H9 (cell line): ENCODE results near the gene C9. TPM values are rescaled to one million over a fixed set of nuclear protein-coding genes. Genes with fewer than 3 reads are reported as not detected.

Experiments used
- DNase-seq: peaks from one replicate; pipeline ENCODE4 v3.0.0-alpha.2; 2017
- H2AFZ ChIP-seq: one replicate; pipeline ENCODE4 v1.6.1; 2013; ENCODE audit warnings: mild to moderate bottlenecking, low read length, control low read depth, moderate library complexity
- H2AK5ac ChIP-seq: 2 replicates; pipeline ENCODE4 v1.6.1; 2013; ENCODE audit warnings: low read length, control low read depth, mixed read lengths; ENCODE audit not compliant: insufficient read length
- H2BK120ac ChIP-seq: one replicate; pipeline ENCODE4 v1.6.1; 2013; ENCODE audit warnings: low read depth, mild to moderate bottlenecking, low read length, control low read depth, inconsistent platforms; ENCODE audit not compliant: poor library complexity, severe bottlenecking
- H2BK12ac ChIP-seq: 2 replicates; pipeline ENCODE4 v1.6.1; 2013; ENCODE audit warnings: low read length, control low read depth, mixed read lengths, low read depth; ENCODE audit not compliant: insufficient read length
- H2BK15ac ChIP-seq: 2 replicates; pipeline ENCODE4 v1.6.1; 2013; ENCODE audit warnings: low read depth, low read length, control low read depth
- H2BK20ac ChIP-seq: one replicate; pipeline ENCODE4 v1.6.1; 2013; ENCODE audit warnings: low read depth, mild to moderate bottlenecking, low read length, control low read depth, inconsistent platforms; ENCODE audit not compliant: poor library complexity, severe bottlenecking
- H2BK5ac ChIP-seq: 2 replicates; pipeline ENCODE4 v1.6.1; 2013; ENCODE audit warnings: low read length, control low read depth, mixed read lengths; ENCODE audit not compliant: insufficient read length
- H3K14ac ChIP-seq: 2 replicates; pipeline ENCODE4 v1.6.1; 2013; ENCODE audit warnings: low read length, control low read depth; ENCODE audit not compliant: insufficient read depth
- H3K18ac ChIP-seq: 2 replicates; pipeline ENCODE4 v1.6.1; 2013; ENCODE audit warnings: low read depth, mild to moderate bottlenecking, mixed read lengths, low read length, control low read depth; ENCODE audit not compliant: insufficient read length
- H3K23ac ChIP-seq: 2 replicates; pipeline ENCODE4 v1.6.1; 2013; ENCODE audit warnings: low read length, control low read depth, mixed read lengths, low read depth; ENCODE audit not compliant: insufficient read length
- H3K23me2 ChIP-seq: 2 replicates; pipeline ENCODE4 v1.6.1; 2013; ENCODE audit warnings: low read depth, mild to moderate bottlenecking, mixed read lengths, low read length, control low read depth; ENCODE audit not compliant: insufficient read length, poor library complexity, severe bottlenecking
- H3K27ac ChIP-seq: 2 replicates; pipeline ENCODE4 v1.5.1; 2013; ENCODE audit warnings: low read length, control low read depth, mixed read lengths, low read depth; ENCODE audit not compliant: insufficient read length
- H3K27me3 ChIP-seq: 2 replicates; pipeline ENCODE4 v1.6.1; 2013; ENCODE audit warnings: low read length, control low read depth, inconsistent platforms; ENCODE audit not compliant: insufficient read depth
- H3K4ac ChIP-seq: 2 replicates; pipeline ENCODE4 v1.6.1; 2013; ENCODE audit warnings: low read depth, mild to moderate bottlenecking, control low read depth, inconsistent platforms, low read length, moderate library complexity
- H3K4me1 ChIP-seq: 2 replicates; pipeline ENCODE4 v1.6.1; 2013; ENCODE audit warnings: low read length, control low read depth, inconsistent platforms; ENCODE audit not compliant: insufficient read depth
- H3K4me2 ChIP-seq: 2 replicates; pipeline ENCODE4 v1.6.1; 2013; ENCODE audit warnings: low read length, control low read depth, mixed read lengths; ENCODE audit not compliant: insufficient read length, insufficient read depth
- H3K56ac ChIP-seq: 2 replicates; pipeline ENCODE4 v1.6.1; 2013; ENCODE audit warnings: low read depth, mild to moderate bottlenecking, mixed read lengths, low read length, control low read depth; ENCODE audit not compliant: insufficient read length
- H3K79me1 ChIP-seq: 2 replicates; pipeline ENCODE4 v1.6.1; 2013; ENCODE audit warnings: low read depth, mild to moderate bottlenecking, moderate library complexity, low read length, control low read depth, inconsistent platforms; ENCODE audit not compliant: insufficient read depth, poor library complexity, severe bottlenecking
- H3K79me2 ChIP-seq: 2 replicates; pipeline ENCODE4 v1.6.1; 2013; ENCODE audit warnings: low read length, control low read depth, inconsistent platforms; ENCODE audit not compliant: insufficient read depth
- H3K9ac ChIP-seq: 2 replicates; pipeline ENCODE4 v1.6.1; 2013; ENCODE audit warnings: low read length, control low read depth, mixed read lengths; ENCODE audit not compliant: insufficient read length; ENCODE audit errors: extremely low read depth
- H3K9me3 ChIP-seq: one replicate; pipeline ENCODE4 v1.6.1; 2013; ENCODE audit warnings: low read depth, low read length, inconsistent platforms; ENCODE audit not compliant: control insufficient read depth
- H3T11ph ChIP-seq: one replicate; pipeline ENCODE4 v1.6.1; 2013; ENCODE audit warnings: mild to moderate bottlenecking, low read length, control low read depth, inconsistent platforms
- H4K20me1 ChIP-seq: one replicate; pipeline ENCODE4 v1.6.1; 2013; ENCODE audit not compliant: control insufficient read depth, insufficient read length, insufficient read depth
- H4K5ac ChIP-seq: 2 replicates; pipeline ENCODE4 v1.6.1; 2013; ENCODE audit warnings: low read depth, mild to moderate bottlenecking, mixed read lengths, low read length, control low read depth; ENCODE audit not compliant: insufficient read length
- H4K8ac ChIP-seq: replicated peaks from 2 replicates; pipeline ENCODE4 v1.6.1; 2013; ENCODE audit warnings: low read length, control low read depth, mixed read lengths, low read depth; ENCODE audit not compliant: insufficient read length
- H4K91ac ChIP-seq: 2 replicates; pipeline ENCODE4 v1.6.1; 2013; ENCODE audit warnings: low read depth, mild to moderate bottlenecking, moderate library complexity, mixed read lengths, low read length, control low read depth; ENCODE audit not compliant: insufficient read length
- H3K27ac Mint-ChIP-seq, 3 experiments: 2 replicates in 2 of 3; 3 replicates in 1 of 3; pipeline ENCODE4 v1.8.0; 2020 to 2021; ENCODE audit warnings: mixed read lengths in 3 of 3, mild to moderate bottlenecking in 1 of 3, moderate library complexity in 1 of 3
- H3K27me3 Mint-ChIP-seq: 2 replicates; pipeline ENCODE4 v1.8.0; 2021; ENCODE audit warnings: low read depth, mild to moderate bottlenecking, moderate library complexity, mixed read lengths
- H3K36me3 Mint-ChIP-seq, 3 experiments: 2 replicates in 2 of 3; 3 replicates in 1 of 3; pipeline ENCODE4 v1.8.0; 2020 to 2021; ENCODE audit warnings: low read depth in 3 of 3, mixed read lengths in 3 of 3; ENCODE audit not compliant: insufficient read depth in 1 of 3
- H3K4me1 Mint-ChIP-seq, 2 experiments: 2 replicates each; pipeline ENCODE4 v1.8.0; 2020; ENCODE audit warnings: mixed read lengths in 2 of 2
- H3K4me3 Mint-ChIP-seq, 2 experiments: 2 replicates in 1 of 2; 3 replicates in 1 of 2; pipeline ENCODE4 v1.8.0; 2020 to 2021; ENCODE audit warnings: mild to moderate bottlenecking in 2 of 2, mixed read lengths in 2 of 2, moderate library complexity in 1 of 2
- H3K9me3 Mint-ChIP-seq, 2 experiments: 2 replicates in 1 of 2; 3 replicates in 1 of 2; pipeline ENCODE4 v1.8.0; 2020; ENCODE audit warnings: mild to moderate bottlenecking in 2 of 2, mixed read lengths in 2 of 2, moderate library complexity in 1 of 2
- CTCF ChIP-seq: fragments of 200-600 bp; sonication (generic); conservative IDR thresholded peaks from 3 replicates; pipeline ENCODE4 v1.8.0; 2021; ENCODE audit warnings: antibody characterized with exemption, mild to moderate bottlenecking
- WGBS: extraction: QIAGEN DNeasy Blood & Tissue Kit; methylation state at CpG from one replicate; pipeline ENCODE4 v1.1.7; 2013; ENCODE audit warnings: missing lambda C conversion rate, low lambda C conversion rate, mixed read lengths; ENCODE audit not compliant: insufficient read length; ENCODE audit errors: extremely low coverage; 5-methylcytosine and 5-hydroxymethylcytosine counted together
- total RNA-seq: library from RNA; stranded (reverse); gene quantifications from 2 replicates; pipeline ENCODE4 v1.2.1, GENCODE V29; 2021

The C9 gene
- total RNA-seq, 1 experiment from 2014 or later: not detected

DNA sequence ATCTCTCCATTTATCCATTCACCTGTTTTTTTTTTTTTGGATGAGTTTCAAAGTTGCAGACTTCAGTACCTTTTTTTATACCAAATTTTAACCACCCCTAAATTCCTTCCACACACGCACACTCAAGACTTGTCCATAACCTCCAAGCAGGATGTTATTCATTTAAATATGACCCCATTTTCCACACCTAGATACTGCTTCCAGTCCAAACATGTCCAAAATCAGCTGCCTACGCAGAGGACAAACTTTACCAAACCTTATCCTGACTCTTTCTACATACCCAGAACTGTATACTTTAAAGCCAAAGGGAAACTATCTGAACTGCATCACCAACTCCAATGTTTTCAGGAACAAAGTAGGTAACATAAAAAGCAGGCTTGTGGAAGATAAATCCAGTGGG, 108.9 kb downstream of the C9 start:
- H3K4me2 ChIP-seq: no peak overlapping the region
- no peak for TF ChIP-seq CTCF
- H4K91ac ChIP-seq: no peak overlapping the region
- no peak overlapping the region for H3K23ac ChIP-seq
- H2BK15ac ChIP-seq: no peak overlapping the region
- Mint-ChIP-seq H3K27ac (no peak overlapping the region), H3K27me3 (no peaks in the 10 kb centered on the region; the same call in 1 of the 2 replicates), H3K9me3 (no peaks in the 10 kb centered on the region), H3K36me3 (no peaks in the 10 kb centered on the region), H3K4me3 (no peak overlapping the region), H3K4me1 (no peaks in the 10 kb centered on the region)
- H3K4ac ChIP-seq: no peak overlapping the region
- H2BK120ac ChIP-seq: no peak overlapping the region
- no peaks in the 10 kb centered on the region for H3K9me3 ChIP-seq
- H4K20me1 ChIP-seq: no peaks in the 10 kb centered on the region
- H3T11ph ChIP-seq: no peak overlapping the region
- no CpG with 5 or more reads among the region's 2 CpGs for WGBS
- H3K4me1 ChIP-seq: no peaks in the 10 kb centered on the region
- no peak overlapping the region for H3K27ac ChIP-seq
- H4K8ac ChIP-seq: no peak overlapping the region
- H3K27me3 ChIP-seq: no peaks in the 10 kb centered on the region
- no peak overlapping the region for H3K18ac ChIP-seq
- no peak overlapping the region for H2AFZ ChIP-seq
- H2BK5ac ChIP-seq: no peak overlapping the region
- H2BK12ac ChIP-seq: no peak overlapping the region
- H3K79me1 ChIP-seq: no peaks in the 10 kb centered on the region
- no peak overlapping the region for H4K5ac ChIP-seq
- no peak for DNase-seq
- H3K23me2 ChIP-seq: no peaks in the 10 kb centered on the region
- H3K56ac ChIP-seq: no peak overlapping the region
- no peak overlapping the region for H3K14ac ChIP-seq
- H2AK5ac ChIP-seq: no peak overlapping the region
- H3K9ac ChIP-seq: no peak overlapping the region
- H2BK20ac ChIP-seq: no peak overlapping the region
- no peaks in the 10 kb centered on the region for H3K79me2 ChIP-seq
